ENCODE measurements around the gene DBF4B.
A peak's percentile ranks its signal among the peaks of the same experiment; 100 is the strongest.

The DBF4B gene

GRCh38 chr17:44778656-44779210 is 70.3 kb downstream of the DBF4B start:
- no peak for DNase-seq

GRCh38 chr17:44779211-44780025 is 71.0 kb downstream of the DBF4B start:
- DNase-seq, result peak; percentile 58 to 82 (median 66)

- no peak for DNase-seq
Measured at GRCh38 chr17:44780161-44780560, 71.7 kb downstream of the DBF4B start.

GRCh38 chr17:44780845-44781480 is 72.5 kb downstream of the DBF4B start:
- no peak for DNase-seq

GRCh38 chr17:44781551-44782325 is 73.3 kb downstream of the DBF4B start:
- no peak for DNase-seq

GRCh38 chr17:44782326-44782850 is 73.9 kb downstream of the DBF4B start:
- no peak for DNase-seq

GRCh38 chr17:44785921-44786320 is 77.5 kb downstream of the DBF4B start:
- no peak for DNase-seq

GRCh38 chr17:44786551-44787081 is 78.2 kb downstream of the DBF4B start:
- no peak for DNase-seq

GRCh38 chr17:44787271-44787940 is 78.9 kb downstream of the DBF4B start:
- no peak for DNase-seq

GRCh38 chr17:44788139-44788538 is 79.7 kb downstream of the DBF4B start:
- no peak for DNase-seq

GRCh38 chr17:44792276-44792675 is 83.8 kb downstream of the DBF4B start:
- DNase-seq, result no peak

- no peak for DNase-seq
Measured at GRCh38 chr17:44793885-44794842, 85.7 kb downstream of the DBF4B start.

- no peak for DNase-seq
Measured at GRCh38 chr17:44794851-44795413, 86.5 kb downstream of the DBF4B start.

- no peak for DNase-seq
Measured at GRCh38 chr17:44795421-44795820, 87.0 kb downstream of the DBF4B start.

GRCh38 chr17:44795928-44796327 is 87.5 kb downstream of the DBF4B start:
- no peak for DNase-seq

- no peak for DNase-seq
Measured at GRCh38 chr17:44796731-44797130, 88.3 kb downstream of the DBF4B start.

- DNase-seq, result no peak
Measured at GRCh38 chr17:44797802-44798201, 89.3 kb downstream of the DBF4B start.

GRCh38 chr17:44798356-44798755 is 89.9 kb downstream of the DBF4B start:
- no peak for DNase-seq
